SU-DHL-6 (cell line): ENCODE measurements around the gene STC2.

Source experiments
- H2AFZ ChIP-seq: fragments of 200-600 bp; sonication (generic); 2 replicates; pipeline ENCODE4 v1.6.1; 2014; ENCODE audit warnings: low read depth, mild to moderate bottlenecking, moderate library complexity, mixed read lengths, antibody characterized with exemption, low read length; ENCODE audit not compliant: severe bottlenecking
- H3F3A ChIP-seq: fragments of 200-600 bp; shearing (Covaris generic); 2 replicates; pipeline ENCODE4 v1.6.0; 2016; ENCODE audit warnings: antibody characterized with exemption, mild to moderate bottlenecking; ENCODE audit not compliant: insufficient read depth
- H3K27ac ChIP-seq: fragments of 200-600 bp; sonication (generic); 2 replicates; pipeline ENCODE4 v1.5.1; 2016; ENCODE audit warnings: low read depth, mild to moderate bottlenecking, low read length, moderate library complexity, mixed read lengths
- H3K27me3 ChIP-seq: fragments of 200-600 bp; sonication (generic), shearing (Covaris generic); 2 replicates; pipeline ENCODE4 v1.6.0; 2014; ENCODE audit warnings: mild to moderate bottlenecking, low read length
- H3K36me3 ChIP-seq: fragments of 200-600 bp; sonication (generic); 2 replicates; pipeline ENCODE4 v1.6.1; 2014; ENCODE audit warnings: mild to moderate bottlenecking, low read length, mixed read lengths
- H3K4me2 ChIP-seq: fragments of 300-600, 200-600 bp; shearing (Covaris generic), sonication (generic); 2 replicates; pipeline ENCODE4 v1.6.0; 2014; ENCODE audit warnings: low read length, low read depth, mild to moderate bottlenecking; ENCODE audit not compliant: poor library complexity, severe bottlenecking
- H3K4me3 ChIP-seq: fragments of 200-600 bp; sonication (generic); 2 replicates; pipeline ENCODE4 v1.5.1; 2014; ENCODE audit warnings: antibody characterized with exemption, low read length, mild to moderate bottlenecking, mixed read lengths; ENCODE audit not compliant: insufficient read depth, poor library complexity, severe bottlenecking
- H3K79me2 ChIP-seq: fragments of 200-600 bp; sonication (generic); 2 replicates; pipeline ENCODE4 v1.6.1; 2014; ENCODE audit warnings: mild to moderate bottlenecking, low read length, moderate library complexity; ENCODE audit not compliant: insufficient read depth
- H3K9ac ChIP-seq: fragments of 200-600 bp; sonication (generic); 2 replicates; pipeline ENCODE4 v1.7.0; 2014; ENCODE audit warnings: mild to moderate bottlenecking, low read length
- H3K9me2 ChIP-seq: fragments of 200-600 bp; sonication (generic); replicated peaks from 2 replicates; pipeline ENCODE4 v1.6.1; 2014; ENCODE audit warnings: low read length; ENCODE audit not compliant: insufficient read depth
- H3K9me3 ChIP-seq: fragments of 200-600 bp; sonication (generic); 2 replicates; pipeline ENCODE4 v1.6.1; 2014; ENCODE audit warnings: low read length, mixed read lengths; ENCODE audit not compliant: insufficient read depth
- H4K20me1 ChIP-seq: fragments of 200-600 bp; sonication (generic); 2 replicates; pipeline ENCODE4 v1.6.1; 2014; ENCODE audit warnings: low read depth, mild to moderate bottlenecking, antibody characterized with exemption, low read length, moderate library complexity, mixed read lengths
- CTCF ChIP-seq: fragments of 200-600 bp; sonication (generic); IDR thresholded peaks from one replicate; pipeline ENCODE4 v1.5.1; 2017; ENCODE audit warnings: antibody characterized with exemption, mild to moderate bottlenecking, low read length, moderate library complexity; ENCODE audit not compliant: insufficient read depth, poor library complexity, severe bottlenecking
- EZH2phosphoT487 ChIP-seq: fragments of 200-600 bp; sonication (generic), shearing (Covaris generic); conservative IDR thresholded peaks from 2 replicates; pipeline ENCODE4 v1.6.1; 2018; ENCODE audit warnings: mild to moderate bottlenecking, antibody characterized with exemption, low read length, moderate library complexity, mixed read lengths

The STC2 gene

GRCh38 chr5:173342813-173343755 lies 14.9 kb upstream of the STC2 start:
- TF ChIP-seq EZH2phosphoT487 (no peak), CTCF (no peak)
- no peak overlapping the region for H3K4me2 ChIP-seq
- no peak overlapping the region for H2AFZ ChIP-seq

GRCh38 chr5:173341961-173342430 lies 13.8 kb upstream of the STC2 start:
- Histone ChIP-seq H3K27me3 (no peaks in the 10 kb centered on the region), H2AFZ (no peak overlapping the region), H3K36me3 (no peaks in the 10 kb centered on the region)

More at GRCh38 chr5:173342813-173343755, 14.9 kb upstream of the STC2 start:
- no peaks in the 10 kb centered on the region for H3K27me3 ChIP-seq
- no peak overlapping the region for H3K27ac ChIP-seq
- H3K9me2 ChIP-seq: no peaks in the 10 kb centered on the region
- H3F3A ChIP-seq: no peaks in the 10 kb centered on the region
- no peaks in the 10 kb centered on the region for H3K79me2 ChIP-seq
- no peaks in the 10 kb centered on the region for H3K36me3 ChIP-seq
- no peak overlapping the region for H3K4me3 ChIP-seq
- no peaks in the 10 kb centered on the region for H3K9me3 ChIP-seq
- H3K9ac ChIP-seq: no peak overlapping the region
- no peaks in the 10 kb centered on the region for H4K20me1 ChIP-seq

GRCh38 chr5:173340984-173341383 lies 12.8 kb upstream of the STC2 start:
- TF ChIP-seq CTCF (no peak), EZH2phosphoT487 (no peak)
- no peaks in the 10 kb centered on the region for H4K20me1 ChIP-seq
- H2AFZ ChIP-seq: no peak overlapping the region
- H3K36me3 ChIP-seq: no peaks in the 10 kb centered on the region
- no peaks in the 10 kb centered on the region for H3K9me3 ChIP-seq
- no peaks in the 10 kb centered on the region for H3K27me3 ChIP-seq
- no peaks in the 10 kb centered on the region for H3K79me2 ChIP-seq
- no peaks in the 10 kb centered on the region for H3F3A ChIP-seq
- no peak overlapping the region for H3K27ac ChIP-seq
- no peaks in the 10 kb centered on the region for H3K9me2 ChIP-seq
- H3K9ac ChIP-seq: no peak overlapping the region
- no peak overlapping the region for H3K4me3 ChIP-seq
- no peak overlapping the region for H3K4me2 ChIP-seq

More at GRCh38 chr5:173341961-173342430, 13.8 kb upstream of the STC2 start:
- TF ChIP-seq EZH2phosphoT487 (no peak), CTCF (no peak)
- no peak overlapping the region for H3K9ac ChIP-seq
- no peak overlapping the region for H3K4me2 ChIP-seq
- H4K20me1 ChIP-seq: no peaks in the 10 kb centered on the region
- H3K9me2 ChIP-seq: no peaks in the 10 kb centered on the region
- H3K9me3 ChIP-seq: no peaks in the 10 kb centered on the region
- no peak overlapping the region for H3K4me3 ChIP-seq
- H3K27ac ChIP-seq: no peak overlapping the region
- no peaks in the 10 kb centered on the region for H3K79me2 ChIP-seq
- no peaks in the 10 kb centered on the region for H3F3A ChIP-seq
